HT1080 (cell line): Measurements from ENCODE around the gene NDUFV1. TPM values are rescaled to one million over a fixed set of nuclear protein-coding genes. Genes with fewer than 3 reads are reported as not detected.
A peak's percentile ranks its signal among the peaks of the same experiment; 100 is the strongest.

Experiments
- DNase-seq: peaks from one replicate; pipeline ENCODE4 v3.0.0-alpha.2; 2015; ENCODE audit warnings: low read depth
- total RNA-seq: library from RNA; depleted of rRNA; stranded (reverse); fragments of >200 nt; shearing (Covaris generic); gene quantifications from 2 replicates; pipeline ENCODE4 v1.2.3, GENCODE V29; 2014

Gene NDUFV1
- total RNA-seq, 1 experiment from 2014 or later: 202 TPM

GRCh38 chr11:67639438-67639859 lies 32.7 kb downstream of the NDUFV1 start, which contains the start of gene TBX10:
Gene TBX10 (minus strand): TSS chr11:67639763. CDS start chr11:67639472, 291 bp downstream.
- no peak for DNase-seq

GRCh38 chr11:67640021-67640757 lies 33.5 kb downstream of the NDUFV1 start:
- DNase-seq: no peak

- no peak for DNase-seq
Observed at GRCh38 chr11:67640758-67641337, 34.1 kb downstream of the NDUFV1 start.

- no peak for DNase-seq
Observed at GRCh38 chr11:67641338-67642172, 34.8 kb downstream of the NDUFV1 start.

- no peak for DNase-seq
Observed at GRCh38 chr11:67642173-67643120, 35.7 kb downstream of the NDUFV1 start.

- DNase-seq: no peak
Observed at GRCh38 chr11:67644042-67644441, 37.3 kb downstream of the NDUFV1 start.

- DNase-seq: no peak
Observed at GRCh38 chr11:67644472-67645418, 38.0 kb downstream of the NDUFV1 start.

- DNase-seq: no peak
Observed at GRCh38 chr11:67645521-67646461, 39.1 kb downstream of the NDUFV1 start.

GRCh38 chr11:67646535-67647336 lies 40.0 kb downstream of the NDUFV1 start:
- no peak for DNase-seq

- DNase-seq: no peak
Observed at GRCh38 chr11:67647471-67647870, 40.7 kb downstream of the NDUFV1 start.

GRCh38 chr11:67648140-67648795 lies 41.5 kb downstream of the NDUFV1 start:
- DNase-seq: peak; percentile 49

GRCh38 chr11:67648796-67649613 lies 42.3 kb downstream of the NDUFV1 start:
- DNase-seq: no peak

GRCh38 chr11:67649634-67650510 lies 43.1 kb downstream of the NDUFV1 start:
- no peak for DNase-seq

- DNase-seq: no peak
Observed at GRCh38 chr11:67651976-67652781, 45.4 kb downstream of the NDUFV1 start.
